ENCODE results near the gene SLC45A3. TPM values are rescaled to one million over a fixed set of nuclear protein-coding genes. Genes with fewer than 3 reads are reported as not detected.

The SLC45A3 gene
- total RNA-seq, 1 experiment from 2014 or later: 12.3 TPM

GRCh38 chr1:205631010-205631767 lies 49.1 kb downstream of the SLC45A3 start (continued):
- TF ChIP-seq EGR1 (IDR thresholded peaks at IDR 0.05; ENCODE audit: low read depth): no peak; the same call in 1 of the 2 replicates
- no peak for TF ChIP-seq ZNF274 (IDR thresholded peaks at IDR 0.05; ENCODE audit: low read depth, low read length)
- TF ChIP-seq EZH2phosphoT487 (IDR thresholded peaks at IDR 0.05; ENCODE audit: borderline replicate concordance): no peak
- TF ChIP-seq ELF1 (IDR thresholded peaks at IDR 0.05; ENCODE audit: borderline replicate concordance, low read depth): no peak
- no peak for TF ChIP-seq FOSL1 (IDR thresholded peaks at IDR 0.05; ENCODE audit: low read depth)
- peak; percentile 54 for TF ChIP-seq POLR2A (IDR thresholded peaks at IDR 0.05; ENCODE audit: borderline replicate concordance, extremely low read depth, insufficient read depth, insufficient read length)
- no peak for TF ChIP-seq RAD21 (IDR thresholded peaks at IDR 0.05; ENCODE audit: low read depth)
- peak; percentile 77; the same call in 1 of the 2 replicates for TF ChIP-seq ZFX (IDR thresholded peaks at IDR 0.05)
- no peak for TF ChIP-seq CBX3 (IDR thresholded peaks at IDR 0.05; ENCODE audit: low read depth)
- TF ChIP-seq JUND (IDR thresholded peaks at IDR 0.05): no peak
- TF ChIP-seq ATF3 (IDR thresholded peaks at IDR 0.05): no peak
- TF ChIP-seq YY1 (IDR thresholded peaks at IDR 0.05; ENCODE audit: extremely low read depth, insufficient replicate concordance, low read depth, low read length): no peak
- TF ChIP-seq MAX (IDR thresholded peaks at IDR 0.05): peak; percentile 74
- no peak for TF ChIP-seq EZH2 (IDR thresholded peaks at IDR 0.05)
- TF ChIP-seq CEBPB (IDR thresholded peaks at IDR 0.05; ENCODE audit: low read depth): no peak

GRCh38 chr1:205630651-205631009 lies 49.7 kb downstream of the SLC45A3 start:
- no peak overlapping the region for H2AFZ ChIP-seq (ENCODE audit: low read depth, low read length, poor library complexity, severe bottlenecking)

More at GRCh38 chr1:205630651-205631009, 49.7 kb downstream of the SLC45A3 start:
- Histone ChIP-seq H3K4me3 (replicated peaks in 1 of 2; ENCODE audit: low read depth in 1 of 2, low read length in 2 of 2) (peak overlapping the region; percentile 63 to 88), H3K27ac (ENCODE audit: low read depth, low read length) (peak overlapping the region; percentile 96), H3K9ac (ENCODE audit: low read length) (peak overlapping the region; percentile 88), H3K27me3 (ENCODE audit: insufficient read depth, low read length) (no peaks in the 10 kb centered on the region), H3K9me2 (ENCODE audit: insufficient read depth) (no peaks in the 10 kb centered on the region), H3K36me3 (ENCODE audit: control insufficient read depth in 1 of 2, insufficient read depth in 2 of 2, low read length in 2 of 2) (peaks cover 0 to 3% of the 10 kb centered on the region in 2 experiments; a peak in 2 of 4 replicates), H3K9me3 (ENCODE audit: control insufficient read depth in 1 of 2, insufficient read depth in 1 of 2, low read depth in 1 of 2, low read length in 2 of 2) (no peaks in the 10 kb centered on the region), H4K20me1 (ENCODE audit: insufficient read depth) (no peaks in the 10 kb centered on the region), H3K4me1 (ENCODE audit: control insufficient read depth in 1 of 2, insufficient read depth in 2 of 2, low read length in 2 of 2) (peaks cover 14 to 16% of the 10 kb centered on the region in 2 experiments; a peak in 3 of 4 replicates), H3K4me2 (ENCODE audit: low read length) (peak overlapping the region; percentile 80), H3K79me2 (ENCODE audit: insufficient read depth, low read length) (peaks cover 51% of the 10 kb centered on the region)
- POLR2A ChIA-PET: interaction anchor here (1.3 to 1.7 kb wide), 2 partner anchors 11 to 39 kb away, joined by 4 to 5 read pairs; no protein-coding TSS in a partner anchor
- DNase-seq (ENCODE audit: low read depth, low spot score) (no peak), ATAC-seq (no peak)
- TF ChIP-seq JUND (IDR thresholded peaks at IDR 0.05): no peak
- intact Hi-C loops (cut with micrococcal nuclease): loop anchor here (10.0 kb wide), 1 partner anchor 356 kb away; no protein-coding TSS in a partner anchor
- CTCF ChIA-PET: no interaction called here
- no TSS peak for BruUV-seq (replicated peaks)
- RAD21 ChIA-PET (ENCODE audit: low non-redundant PET in 1 of 2, low total read pairs in 2 of 2, uncharacterized antibody in 2 of 2, unreplicated experiment in 2 of 2): no interaction called here
